ENCODE data around the gene EIF5A.

EIF5A gene

GRCh38 chr17:7306911-7307685 lies at the start of gene EIF5A:
TSS of gene EIF5A (plus strand) at chr17:7307628. CDS start at chr17:7309636, 2,008 bp downstream.
- DNase-seq, result peak; percentile 100

GRCh38 chr17:7258731-7259554 lies 48.5 kb upstream of the EIF5A start:
- no peak for DNase-seq

GRCh38 chr17:7259555-7259889 lies 47.9 kb upstream of the EIF5A start:
- DNase-seq, result no peak

GRCh38 chr17:7260151-7260550 lies 47.3 kb upstream of the EIF5A start:
- DNase-seq, result no peak

GRCh38 chr17:7260651-7261378 lies 46.6 kb upstream of the EIF5A start:
- no peak for DNase-seq

- DNase-seq, result no peak
These were observed 45.8 kb upstream of the EIF5A start for GRCh38 chr17:7261379-7262191.

- no peak for DNase-seq
These were observed 45.1 kb upstream of the EIF5A start, which contains the start of gene CLDN7 for GRCh38 chr17:7262192-7262934. TSS of gene CLDN7 (minus strand) at chr17:7262478. CDS start at chr17:7262043, 435 bp downstream.

GRCh38 chr17:7262935-7263800 lies 44.3 kb upstream of the EIF5A start:
- no peak for DNase-seq

GRCh38 chr17:7263801-7264078 lies 43.7 kb upstream of the EIF5A start:
- DNase-seq, result no peak

- DNase-seq, result no peak
These were observed 40.6 kb upstream of the EIF5A start for GRCh38 chr17:7266784-7267183.

- DNase-seq, result no peak
These were observed 28.0 kb upstream of the EIF5A start for GRCh38 chr17:7279448-7279847.

- DNase-seq, result peak; percentile 80
These were observed 26.8 kb upstream of the EIF5A start for GRCh38 chr17:7280519-7281073.

GRCh38 chr17:7281074-7281952 lies 26.1 kb upstream of the EIF5A start, which contains the start of gene SLC2A4:
TSS of gene SLC2A4 (plus strand) at chr17:7281718. CDS start at chr17:7281935, 217 bp downstream.
- DNase-seq, result peak; percentile 87

GRCh38 chr17:7281953-7282751 lies 25.3 kb upstream of the EIF5A start:
- no peak for DNase-seq

- no peak for DNase-seq
These were observed 24.6 kb upstream of the EIF5A start for GRCh38 chr17:7282752-7283321.

- no peak for DNase-seq
These were observed 23.8 kb upstream of the EIF5A start for GRCh38 chr17:7283471-7284216.

GRCh38 chr17:7284911-7285310 lies 22.5 kb upstream of the EIF5A start:
- DNase-seq, result no peak

GRCh38 chr17:7285679-7286078 lies 21.7 kb upstream of the EIF5A start:
- no peak for DNase-seq

Data from stimulated activated naive CD4-positive, alpha-beta T cell treated with Interleukin-2 at 50 U/mL for 16 hours (primary cell).